Spleen (tissue), 13 donors: Measurements from ENCODE around the gene CDH19. TPM values are rescaled to one million over a fixed set of nuclear protein-coding genes. Genes with fewer than 3 reads are reported as not detected.

ENCODE experiments used
- DNase-seq: peaks from one replicate; pipeline ENCODE4 v3.0.0-alpha.2; 2020
- H3K27ac ChIP-seq, 8 donors: fragments of 200-600 bp; sonication (generic) in 7 of 8; 1 replicate in 4 of 8; 2 replicates in 4 of 8; pipeline versions ENCODE4 v1.5.0 to v1.8.0; 2016 to 2021; ENCODE audit warnings: inconsistent platforms in 4 of 8, mild to moderate bottlenecking in 4 of 8, moderate library complexity in 1 of 8
- H3K27me3 ChIP-seq, 7 donors: fragments of 200-600 bp; sonication (generic) in 6 of 7; replicated peaks in 1 of 7; 1 replicate in 4 of 7; 2 replicates in 3 of 7; pipeline versions ENCODE4 v1.5.0 to v1.8.0; 2016 to 2021; ENCODE audit warnings: inconsistent platforms in 3 of 7, mild to moderate bottlenecking in 1 of 7
- H3K36me3 ChIP-seq, 6 donors: fragments of 200-600 bp; sonication (generic) in 5 of 6; 1 replicate in 4 of 6; 2 replicates in 2 of 6; pipeline versions ENCODE4 v1.5.0 to v1.8.0; 2016 to 2021; ENCODE audit warnings: inconsistent platforms in 2 of 6
- H3K4me1 ChIP-seq, 6 donors: fragments of 200-600 bp; sonication (generic) in 5 of 6; 1 replicate in 3 of 6; 2 replicates in 3 of 6; pipeline versions ENCODE4 v1.5.0 to v1.8.0; 2016 to 2021; ENCODE audit warnings: inconsistent platforms in 3 of 6
- H3K4me3 ChIP-seq, 8 donors: fragments of 200-600 bp; sonication (generic) in 7 of 8; 1 replicate in 4 of 8; 2 replicates in 4 of 8; pipeline versions ENCODE4 v1.5.0 to v1.8.0; 2016 to 2021; ENCODE audit warnings: inconsistent platforms in 4 of 8, mild to moderate bottlenecking in 4 of 8, moderate library complexity in 2 of 8
- H3K9me3 ChIP-seq, 8 donors: fragments of 200-600 bp; sonication (generic) in 7 of 8; 1 replicate in 4 of 8; 2 replicates in 4 of 8; pipeline versions ENCODE4 v1.5.0 to v1.8.0; 2016 to 2021; ENCODE audit warnings: inconsistent platforms in 4 of 8
- POLR2A ChIP-seq, 3 donors: fragments of 450-650 bp; IDR thresholded peaks; one replicate each; pipeline ENCODE4 v1.5.1; 2017; ENCODE audit warnings: antibody characterized with exemption in 3 of 3, mild to moderate bottlenecking in 1 of 3
- POLR2AphosphoS5 ChIP-seq, 3 donors: sonication (generic); formaldehyde crosslinking; IDR thresholded peaks; one replicate each; pipeline ENCODE4 v1.5.1; 2017; ENCODE audit warnings: antibody characterized with exemption in 3 of 3
- WGBS, 5 donors: extraction: QIAGEN DNeasy Blood & Tissue Kit in 3 of 5; methylation state at CpG; one replicate each; pipeline versions ENCODE4 v1.1.5 to v1.1.7; 2013 to 2018; 5-methylcytosine and 5-hydroxymethylcytosine counted together
- intact Hi-C: fragments of 100-400 bp; cut with DNase I; formaldehyde crosslinking; loops from one replicate; pipeline ENCODE4 v1.15.0; 2023; ENCODE audit warnings: low total_unique reads
- long read RNA-seq, 2 donors: transcript quantifications; one replicate each; lab custom pipeline, GENCODE V29; 2026
- polyA plus RNA-seq, 3 donors: library from polyadenylated mRNA; stranded (reverse); fragments of 200-250 nt; gene quantifications; one replicate each; pipeline ENCODE4 v1.2.1, GENCODE V29; 2013
- total RNA-seq, 7 donors: library from RNA; depleted of rRNA in 3 of 7; stranded (reverse); fragments of >200 nt in 3 of 7; fragmentation: NEBNext Ultra II Directional in 4 of 7; extraction: Animal tissue kit (Norgen Biotek cat#: 25700) in 4 of 7; gene quantifications; one replicate each; pipeline versions ENCODE4 v1.1.0 to v1.2.1, GENCODE V29; 2016 to 2021
- TF ChIP-seq, protein P1 (sequence below), 11 experiments: fragments of 200-600 bp in 7 of 11; fragments of 450-650 bp in 4 of 11; sonication (generic) in 4 of 11; IDR thresholded peaks in 8 of 11; conservative IDR thresholded peaks in 3 of 11; 1 replicate in 7 of 11; 2 replicates in 4 of 11; pipeline versions ENCODE4 v1.4.0 to v1.8.0; 2016 to 2021; ENCODE audit warnings: antibody characterized with exemption in 11 of 11, inconsistent platforms in 4 of 11, mild to moderate bottlenecking in 1 of 11
- donor health status: healthy with polysubstance abuse.
- donor health status: DM: no; HTN: no; CAD: no; lungs with moderate emphysema.
- donor health status: DM: no; HTN: no; CAD: no.
- donor health status: Bipolar disorder and iron deficiency.
- donor health status: healthy.
- donor health status: DM: no; HTN: no; CAD: no.
- donor health status: DM: yes; HTN: yes; CAD: no.

Gene CDH19, protein sequence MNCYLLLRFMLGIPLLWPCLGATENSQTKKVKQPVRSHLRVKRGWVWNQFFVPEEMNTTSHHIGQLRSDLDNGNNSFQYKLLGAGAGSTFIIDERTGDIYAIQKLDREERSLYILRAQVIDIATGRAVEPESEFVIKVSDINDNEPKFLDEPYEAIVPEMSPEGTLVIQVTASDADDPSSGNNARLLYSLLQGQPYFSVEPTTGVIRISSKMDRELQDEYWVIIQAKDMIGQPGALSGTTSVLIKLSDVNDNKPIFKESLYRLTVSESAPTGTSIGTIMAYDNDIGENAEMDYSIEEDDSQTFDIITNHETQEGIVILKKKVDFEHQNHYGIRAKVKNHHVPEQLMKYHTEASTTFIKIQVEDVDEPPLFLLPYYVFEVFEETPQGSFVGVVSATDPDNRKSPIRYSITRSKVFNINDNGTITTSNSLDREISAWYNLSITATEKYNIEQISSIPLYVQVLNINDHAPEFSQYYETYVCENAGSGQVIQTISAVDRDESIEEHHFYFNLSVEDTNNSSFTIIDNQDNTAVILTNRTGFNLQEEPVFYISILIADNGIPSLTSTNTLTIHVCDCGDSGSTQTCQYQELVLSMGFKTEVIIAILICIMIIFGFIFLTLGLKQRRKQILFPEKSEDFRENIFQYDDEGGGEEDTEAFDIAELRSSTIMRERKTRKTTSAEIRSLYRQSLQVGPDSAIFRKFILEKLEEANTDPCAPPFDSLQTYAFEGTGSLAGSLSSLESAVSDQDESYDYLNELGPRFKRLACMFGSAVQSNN
- total RNA-seq: 1 to 10 TPM; 1.4 to 6.4 (median 2.8) TPM
- polyA plus RNA-seq: 1 to 10 TPM in 1 of 3 donors, under 1 TPM in 2; 0.47 to 4.3 (median 0.48) TPM
- long read RNA-seq, donor 1, full-length matches to known transcripts: 1 of 1 reads
- long read RNA-seq, donor 1, partial matches to known transcripts: 0 of 1 reads
- long read RNA-seq, donor 1, other reads (novel, unspliced or antisense): 0 of 1 reads
- long read RNA-seq, donor 2: 0 reads

- DNase-seq: no peak
- no peaks in the 10 kb centered on the region for H3K36me3 ChIP-seq
Measured at GRCh38 chr18:66603941-66604627, at the start of gene CDH19. Gene CDH19 (minus strand): TSS chr18:66604090. CDS start chr18:66572204, 31,886 bp downstream.

GRCh38 chr18:66647671-66648070, 43.8 kb upstream of the CDH19 start:
- no peak overlapping the region for H3K4me3 ChIP-seq
- WGBS, 5 donors: 84 to 94% (median 84%) methylated on average over 1 of the region's 1 CpG
- intact Hi-C loops: no loop called here
- H3K27me3 ChIP-seq: no peaks in the 10 kb centered on the region
- H3K36me3 ChIP-seq: no peaks in the 10 kb centered on the region
- no peak for DNase-seq
- H3K4me1 ChIP-seq: no peaks in the 10 kb centered on the region
- TF ChIP-seq, protein P1, sequence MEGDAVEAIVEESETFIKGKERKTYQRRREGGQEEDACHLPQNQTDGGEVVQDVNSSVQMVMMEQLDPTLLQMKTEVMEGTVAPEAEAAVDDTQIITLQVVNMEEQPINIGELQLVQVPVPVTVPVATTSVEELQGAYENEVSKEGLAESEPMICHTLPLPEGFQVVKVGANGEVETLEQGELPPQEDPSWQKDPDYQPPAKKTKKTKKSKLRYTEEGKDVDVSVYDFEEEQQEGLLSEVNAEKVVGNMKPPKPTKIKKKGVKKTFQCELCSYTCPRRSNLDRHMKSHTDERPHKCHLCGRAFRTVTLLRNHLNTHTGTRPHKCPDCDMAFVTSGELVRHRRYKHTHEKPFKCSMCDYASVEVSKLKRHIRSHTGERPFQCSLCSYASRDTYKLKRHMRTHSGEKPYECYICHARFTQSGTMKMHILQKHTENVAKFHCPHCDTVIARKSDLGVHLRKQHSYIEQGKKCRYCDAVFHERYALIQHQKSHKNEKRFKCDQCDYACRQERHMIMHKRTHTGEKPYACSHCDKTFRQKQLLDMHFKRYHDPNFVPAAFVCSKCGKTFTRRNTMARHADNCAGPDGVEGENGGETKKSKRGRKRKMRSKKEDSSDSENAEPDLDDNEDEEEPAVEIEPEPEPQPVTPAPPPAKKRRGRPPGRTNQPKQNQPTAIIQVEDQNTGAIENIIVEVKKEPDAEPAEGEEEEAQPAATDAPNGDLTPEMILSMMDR (IDR thresholded peaks at IDR 0.05 in 8 of 11, conservative IDR thresholded peaks at IDR 0.05 in 3 of 11): no peak
- TF ChIP-seq POLR2AphosphoS5 (IDR thresholded peaks at IDR 0.05): no peak
- H3K27ac ChIP-seq: no peak overlapping the region
- no peaks in the 10 kb centered on the region for H3K9me3 ChIP-seq

More at GRCh38 chr18:66603941-66604627, at the start of gene CDH19:
- intact Hi-C loops: no loop called here
- Histone ChIP-seq H3K4me1 (no peaks in the 10 kb centered on the region), H3K9me3 (no peaks in the 10 kb centered on the region), H3K27ac (peak within 1 kb of the TSS in 1 of 8 donors; percentile 23), H3K4me3 (no peak within 1 kb of the TSS), H3K27me3 (no peaks in the 10 kb centered on the region)
- 72 to 81% (median 75%) methylated on average over 9 of the region's 9 CpGs for WGBS, 5 donors
- TF ChIP-seq, protein P1 (IDR thresholded peaks at IDR 0.05 in 8 of 11, conservative IDR thresholded peaks at IDR 0.05 in 3 of 11): no peak
- no peak for TF ChIP-seq POLR2AphosphoS5 (IDR thresholded peaks at IDR 0.05)
- TF ChIP-seq POLR2A (IDR thresholded peaks at IDR 0.05): no peak

DNA sequence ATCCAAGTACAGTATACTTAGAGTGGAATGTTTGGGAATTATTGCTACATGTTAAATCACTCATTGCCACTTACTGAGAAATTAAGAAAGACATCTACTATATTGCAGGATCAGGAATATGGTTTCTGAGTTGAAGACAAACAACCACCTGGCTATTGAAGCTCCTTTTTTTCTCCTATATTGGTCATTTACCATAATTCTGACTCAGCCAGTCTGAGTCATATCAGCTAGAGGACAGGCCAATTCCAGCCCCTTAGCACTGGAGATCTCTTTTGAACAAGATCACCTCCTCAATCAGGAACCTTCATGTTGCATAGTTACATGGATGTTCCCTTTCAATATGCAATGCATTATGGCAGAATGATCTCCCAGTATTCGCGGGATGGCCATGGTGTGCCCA, 42.7 kb upstream of the CDH19 start:
- TF ChIP-seq POLR2AphosphoS5 (IDR thresholded peaks at IDR 0.05) (no peak), POLR2A (IDR thresholded peaks at IDR 0.05) (no peak)
- TF ChIP-seq, protein P1 (IDR thresholded peaks at IDR 0.05 in 8 of 11, conservative IDR thresholded peaks at IDR 0.05 in 3 of 11): no peak
- Histone ChIP-seq H3K27me3 (no peaks in the 10 kb centered on the region), H3K4me3 (no peak overlapping the region), H3K4me1 (no peaks in the 10 kb centered on the region), H3K9me3 (no peaks in the 10 kb centered on the region), H3K27ac (no peak overlapping the region), H3K36me3 (no peaks in the 10 kb centered on the region)
- no peak for DNase-seq
- intact Hi-C loops: no loop called here
- WGBS, 5 donors: 88 to 100% (median 95%) methylated on average over 2 of the region's 2 CpGs
